Nephron progenitor cell (in vitro differentiated cells): ENCODE data around the gene GRIK4.

Source experiments
- DNase-seq: peaks from one replicate; pipeline ENCODE4 v3.0.0; 2021
- H3K27ac Mint-ChIP-seq: 2 replicates; pipeline ENCODE4 v1.8.0; 2021; ENCODE audit warnings: mild to moderate bottlenecking, moderate library complexity, mixed read lengths
- H3K27me3 Mint-ChIP-seq: 2 replicates; pipeline ENCODE4 v1.8.0; 2021; ENCODE audit warnings: mild to moderate bottlenecking, low read depth, mixed read lengths; ENCODE audit not compliant: poor library complexity
- H3K36me3 Mint-ChIP-seq: 2 replicates; pipeline ENCODE4 v1.8.0; 2021; ENCODE audit warnings: low read depth, mixed read lengths
- H3K4me1 Mint-ChIP-seq: 2 replicates; pipeline ENCODE4 v1.8.0; 2021; ENCODE audit warnings: mixed read lengths
- H3K4me3 Mint-ChIP-seq: 2 replicates; pipeline ENCODE4 v1.8.0; 2021; ENCODE audit warnings: mild to moderate bottlenecking, moderate library complexity, mixed read lengths
- H3K9me3 Mint-ChIP-seq: 2 replicates; pipeline ENCODE4 v1.8.0; 2021; ENCODE audit warnings: mild to moderate bottlenecking, moderate library complexity, mixed read lengths
- TF ChIP-seq, protein P1 (sequence below): fragments of 200-600 bp; sonication (generic); IDR thresholded peaks from 2 replicates; pipeline ENCODE4 v1.5.0; 2021; ENCODE audit warnings: antibody characterized with exemption

Gene GRIK4

GRCh38 chr11:120906766-120907165 lies 395.2 kb downstream of the GRIK4 start:
- H3K27ac Mint-ChIP-seq = no peak overlapping the region
- H3K9me3 Mint-ChIP-seq = no peaks in the 10 kb centered on the region
- TF ChIP-seq, protein P1, sequence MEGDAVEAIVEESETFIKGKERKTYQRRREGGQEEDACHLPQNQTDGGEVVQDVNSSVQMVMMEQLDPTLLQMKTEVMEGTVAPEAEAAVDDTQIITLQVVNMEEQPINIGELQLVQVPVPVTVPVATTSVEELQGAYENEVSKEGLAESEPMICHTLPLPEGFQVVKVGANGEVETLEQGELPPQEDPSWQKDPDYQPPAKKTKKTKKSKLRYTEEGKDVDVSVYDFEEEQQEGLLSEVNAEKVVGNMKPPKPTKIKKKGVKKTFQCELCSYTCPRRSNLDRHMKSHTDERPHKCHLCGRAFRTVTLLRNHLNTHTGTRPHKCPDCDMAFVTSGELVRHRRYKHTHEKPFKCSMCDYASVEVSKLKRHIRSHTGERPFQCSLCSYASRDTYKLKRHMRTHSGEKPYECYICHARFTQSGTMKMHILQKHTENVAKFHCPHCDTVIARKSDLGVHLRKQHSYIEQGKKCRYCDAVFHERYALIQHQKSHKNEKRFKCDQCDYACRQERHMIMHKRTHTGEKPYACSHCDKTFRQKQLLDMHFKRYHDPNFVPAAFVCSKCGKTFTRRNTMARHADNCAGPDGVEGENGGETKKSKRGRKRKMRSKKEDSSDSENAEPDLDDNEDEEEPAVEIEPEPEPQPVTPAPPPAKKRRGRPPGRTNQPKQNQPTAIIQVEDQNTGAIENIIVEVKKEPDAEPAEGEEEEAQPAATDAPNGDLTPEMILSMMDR = no peak
- H3K4me3 Mint-ChIP-seq = no peak overlapping the region
- peaks cover 8% of the 10 kb centered on the region for H3K27me3 Mint-ChIP-seq
- no peak for DNase-seq
- H3K4me1 Mint-ChIP-seq = peaks cover 11% of the 10 kb centered on the region
- no peaks in the 10 kb centered on the region for H3K36me3 Mint-ChIP-seq

- H3K9me3 Mint-ChIP-seq = no peaks in the 10 kb centered on the region
- H3K27me3 Mint-ChIP-seq = peaks cover 12% of the 10 kb centered on the region
- H3K4me3 Mint-ChIP-seq = no peak overlapping the region
- no peak for DNase-seq
- H3K4me1 Mint-ChIP-seq = peaks cover 11% of the 10 kb centered on the region
- H3K36me3 Mint-ChIP-seq = no peaks in the 10 kb centered on the region
- TF ChIP-seq, protein P1 = no peak
- peak overlapping the region; percentile 26 for H3K27ac Mint-ChIP-seq
Measured at GRCh38 chr11:120907971-120908370, 396.4 kb downstream of the GRIK4 start.

- Mint-ChIP-seq H3K27me3 (peaks cover 16% of the 10 kb centered on the region), H3K27ac (peak overlapping the region; percentile 26), H3K4me1 (peaks cover 11% of the 10 kb centered on the region), H3K36me3 (no peaks in the 10 kb centered on the region), H3K9me3 (no peaks in the 10 kb centered on the region), H3K4me3 (no peak overlapping the region)
- TF ChIP-seq, protein P1 = no peak
- no peak for DNase-seq
Measured at GRCh38 chr11:120908461-120909181, 397.1 kb downstream of the GRIK4 start.

DNA sequence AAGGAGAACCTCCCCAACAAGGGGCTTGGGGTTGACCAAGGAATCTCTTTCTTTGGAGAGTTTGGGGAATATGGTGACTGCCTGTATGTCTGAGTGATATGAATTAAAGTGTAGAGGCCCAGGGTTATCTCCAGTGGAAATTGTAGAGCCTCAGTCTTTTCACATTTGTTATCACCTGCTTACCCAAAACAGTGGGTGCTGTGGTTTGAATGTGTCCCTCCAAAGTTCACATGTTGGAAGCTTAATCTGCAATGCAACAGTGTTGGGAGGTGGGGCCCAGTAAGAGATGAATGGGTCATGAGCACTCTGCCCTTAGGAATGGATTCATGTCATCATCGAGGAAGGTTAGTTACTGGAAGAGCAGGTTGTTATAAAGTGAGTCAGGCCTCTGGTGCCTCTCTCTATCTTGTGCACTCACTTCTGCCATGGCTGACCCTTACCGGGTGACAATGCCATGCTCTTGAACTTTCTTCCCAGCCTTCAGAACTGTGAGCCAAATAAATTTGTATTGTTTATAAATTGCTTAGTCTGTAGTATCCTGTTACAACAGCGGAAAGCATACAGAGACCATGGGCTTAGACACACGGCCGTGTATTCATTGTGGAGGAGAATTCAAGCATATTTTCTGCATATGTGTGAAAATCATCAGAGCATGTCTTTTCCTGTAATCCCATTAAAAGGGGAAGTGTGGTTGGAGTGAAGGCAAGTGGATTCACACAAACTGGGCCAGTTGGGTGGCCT lies 398.3 kb downstream of the GRIK4 start:
- TF ChIP-seq, protein P1 = no peak
- H3K9me3 Mint-ChIP-seq = no peaks in the 10 kb centered on the region
- no peaks in the 10 kb centered on the region for H3K36me3 Mint-ChIP-seq
- no peak for DNase-seq
- H3K4me3 Mint-ChIP-seq = no peak overlapping the region
- no peak overlapping the region for H3K27ac Mint-ChIP-seq
- peaks cover 24% of the 10 kb centered on the region for H3K27me3 Mint-ChIP-seq
- H3K4me1 Mint-ChIP-seq = peaks cover 20% of the 10 kb centered on the region

GRCh38 chr11:120911943-120912342 lies 400.4 kb downstream of the GRIK4 start:
- H3K36me3 Mint-ChIP-seq = no peaks in the 10 kb centered on the region
- no peak for DNase-seq
- H3K27ac Mint-ChIP-seq = no peak overlapping the region
- no peaks in the 10 kb centered on the region for H3K9me3 Mint-ChIP-seq
- TF ChIP-seq, protein P1 = no peak
- H3K27me3 Mint-ChIP-seq = peaks cover 19% of the 10 kb centered on the region
- H3K4me1 Mint-ChIP-seq = peaks cover 20% of the 10 kb centered on the region
- H3K4me3 Mint-ChIP-seq = no peak overlapping the region
